GM10266 (cell line): Measurements from ENCODE around the gene COL6A3.

Experiments used
- DNase-seq: peaks from one replicate; pipeline ENCODE4 v3.0.0; 2012; ENCODE audit errors: extremely low spot score
- CTCF ChIP-seq: IDR thresholded peaks from 2 replicates; pipeline ENCODE4 v1.5.1; 2012; ENCODE audit warnings: mild to moderate bottlenecking, low read depth; ENCODE audit not compliant: control insufficient read depth, insufficient read depth; ENCODE audit errors: missing control alignments

COL6A3 gene

GRCh38 chr2:237455764-237456163 lies 41.8 kb upstream of the COL6A3 start:
- TF ChIP-seq CTCF: no peak
- no peak for DNase-seq

GRCh38 chr2:237453671-237454070 lies 39.7 kb upstream of the COL6A3 start:
- no peak for DNase-seq
- TF ChIP-seq CTCF: no peak

DNA sequence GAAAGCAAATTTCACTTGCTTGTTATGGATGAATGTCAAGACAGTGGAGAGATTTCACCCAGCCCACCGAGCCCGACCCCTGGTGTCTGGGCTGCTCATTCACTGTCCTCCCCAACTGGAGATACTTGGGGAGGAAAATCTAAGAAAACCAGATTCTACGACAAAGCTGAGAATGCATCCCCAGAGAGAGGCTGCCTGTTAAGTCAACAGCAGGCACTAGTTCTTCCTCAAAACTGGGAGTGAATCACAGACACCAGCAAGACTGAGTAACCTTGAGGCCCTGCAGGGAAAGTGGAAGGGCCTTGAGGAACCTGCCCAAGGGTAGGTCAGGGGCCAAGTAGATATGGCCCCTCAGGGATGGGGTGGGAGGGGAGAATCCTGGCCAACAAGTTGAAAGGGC lies 38.9 kb upstream of the COL6A3 start:
- no peak for DNase-seq
- TF ChIP-seq CTCF: no peak

DNA sequence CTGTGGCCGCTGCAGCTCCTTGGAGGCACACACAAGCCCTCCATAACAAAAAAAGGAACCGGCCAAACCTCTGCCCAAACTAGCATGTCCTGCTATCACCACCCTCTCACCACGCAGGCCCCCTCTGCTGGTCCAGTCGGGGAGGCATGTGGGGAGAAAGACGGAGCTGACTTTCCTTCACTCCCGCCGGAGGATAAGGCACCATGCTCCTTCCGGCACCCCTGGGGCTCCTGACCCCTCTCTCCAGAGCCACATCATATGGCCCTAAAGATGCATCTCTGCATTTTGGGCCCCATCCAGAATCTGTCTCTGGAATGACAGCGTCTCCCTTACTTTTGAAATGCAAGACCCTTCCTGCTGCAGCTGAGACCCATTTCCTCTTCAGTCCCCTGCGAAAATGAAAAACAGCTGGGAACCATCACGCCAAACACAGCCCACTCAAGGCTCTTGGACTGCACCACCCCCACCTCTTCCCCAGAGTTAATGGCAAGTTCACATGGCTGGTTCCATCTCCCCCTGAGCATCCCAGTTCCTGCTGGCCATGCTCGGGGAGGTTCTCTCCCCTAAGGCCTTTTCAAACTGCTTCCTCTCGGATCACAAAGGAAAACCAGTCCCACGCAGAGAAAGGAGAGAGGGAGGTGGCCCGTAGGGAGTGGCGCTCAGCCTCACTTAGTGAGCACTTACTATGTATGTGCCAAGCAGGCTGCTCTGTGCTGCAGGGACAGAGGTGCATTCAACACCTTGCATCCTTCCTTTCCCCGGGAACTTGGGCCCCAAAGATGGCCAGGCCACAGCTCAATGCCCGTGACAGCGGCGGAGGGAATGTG lies 37.9 kb upstream of the COL6A3 start:
- DNase-seq: no peak
- no peak for TF ChIP-seq CTCF

- no peak for DNase-seq
- TF ChIP-seq CTCF: no peak
Observed at GRCh38 chr2:237450583-237450982, 36.6 kb upstream of the COL6A3 start.

DNA sequence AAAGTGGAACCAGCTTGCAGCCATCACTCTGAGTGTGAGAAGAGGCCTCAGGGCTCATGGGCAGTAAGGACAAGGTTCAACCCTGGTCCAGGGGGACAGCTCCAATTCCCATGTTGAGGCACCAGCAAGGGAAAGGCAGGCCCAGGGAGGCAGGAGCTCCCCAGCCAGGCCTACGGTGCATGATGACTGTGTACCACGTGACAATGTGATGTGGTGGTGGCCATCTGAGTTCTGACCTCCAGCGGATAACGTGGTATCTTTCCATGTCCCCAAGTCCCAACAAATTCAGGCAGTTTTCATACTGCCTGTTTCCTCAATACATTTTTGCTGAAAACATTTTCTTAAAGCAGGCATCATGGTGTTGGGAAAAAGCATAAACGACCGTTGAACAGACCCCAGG lies 36.1 kb upstream of the COL6A3 start:
- no peak for DNase-seq

More for the DNA sequence above, 36.1 kb upstream of the COL6A3 start:
- no peak for TF ChIP-seq CTCF
